Measurements from ENCODE around the gene SETX.

- TF ChIP-seq TERF1 (CRISPR knock-in tag; IDR thresholded peaks at IDR 0.05) = no peak
- TF ChIP-seq, protein P1, sequence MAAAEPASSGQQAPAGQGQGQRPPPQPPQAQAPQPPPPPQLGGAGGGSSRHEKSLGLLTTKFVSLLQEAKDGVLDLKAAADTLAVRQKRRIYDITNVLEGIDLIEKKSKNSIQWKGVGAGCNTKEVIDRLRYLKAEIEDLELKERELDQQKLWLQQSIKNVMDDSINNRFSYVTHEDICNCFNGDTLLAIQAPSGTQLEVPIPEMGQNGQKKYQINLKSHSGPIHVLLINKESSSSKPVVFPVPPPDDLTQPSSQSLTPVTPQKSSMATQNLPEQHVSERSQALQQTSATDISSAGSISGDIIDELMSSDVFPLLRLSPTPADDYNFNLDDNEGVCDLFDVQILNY (CRISPR knock-in tag; conservative IDR thresholded peaks at IDR 0.05) = no peak
- TF ChIP-seq ZNF567 (CRISPR knock-in tag; IDR thresholded peaks at IDR 0.05; ENCODE audit: borderline replicate concordance) = no peak
- no peak for TF ChIP-seq ETV5 (CRISPR knock-in tag; IDR thresholded peaks at IDR 0.05; ENCODE audit: borderline replicate concordance)
- no peak for TF ChIP-seq MAX (IDR thresholded peaks at IDR 0.05)
- no peak for TF ChIP-seq ATF1 (CRISPR knock-in tag; IDR thresholded peaks at IDR 0.05)
- TF ChIP-seq, protein P2, sequence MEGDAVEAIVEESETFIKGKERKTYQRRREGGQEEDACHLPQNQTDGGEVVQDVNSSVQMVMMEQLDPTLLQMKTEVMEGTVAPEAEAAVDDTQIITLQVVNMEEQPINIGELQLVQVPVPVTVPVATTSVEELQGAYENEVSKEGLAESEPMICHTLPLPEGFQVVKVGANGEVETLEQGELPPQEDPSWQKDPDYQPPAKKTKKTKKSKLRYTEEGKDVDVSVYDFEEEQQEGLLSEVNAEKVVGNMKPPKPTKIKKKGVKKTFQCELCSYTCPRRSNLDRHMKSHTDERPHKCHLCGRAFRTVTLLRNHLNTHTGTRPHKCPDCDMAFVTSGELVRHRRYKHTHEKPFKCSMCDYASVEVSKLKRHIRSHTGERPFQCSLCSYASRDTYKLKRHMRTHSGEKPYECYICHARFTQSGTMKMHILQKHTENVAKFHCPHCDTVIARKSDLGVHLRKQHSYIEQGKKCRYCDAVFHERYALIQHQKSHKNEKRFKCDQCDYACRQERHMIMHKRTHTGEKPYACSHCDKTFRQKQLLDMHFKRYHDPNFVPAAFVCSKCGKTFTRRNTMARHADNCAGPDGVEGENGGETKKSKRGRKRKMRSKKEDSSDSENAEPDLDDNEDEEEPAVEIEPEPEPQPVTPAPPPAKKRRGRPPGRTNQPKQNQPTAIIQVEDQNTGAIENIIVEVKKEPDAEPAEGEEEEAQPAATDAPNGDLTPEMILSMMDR (CRISPR knock-in tag; IDR thresholded peaks at IDR 0.05) = no peak
- no peak for TF ChIP-seq ZFP62 (CRISPR knock-in tag; IDR thresholded peaks at IDR 0.05)
- TF ChIP-seq ELF3 (CRISPR knock-in tag; IDR thresholded peaks at IDR 0.05) = no peak
- TF ChIP-seq TGIF2 (CRISPR knock-in tag; IDR thresholded peaks at IDR 0.05) = no peak
- no peak for TF ChIP-seq RAD21 (CRISPR knock-in tag; IDR thresholded peaks at IDR 0.05)
- no peak for TF ChIP-seq POLR2A (IDR thresholded peaks at IDR 0.05; ENCODE audit: insufficient read depth in 1 of 2, low read depth in 2 of 2, low read length in 2 of 2)
- TF ChIP-seq PAWR (CRISPR knock-in tag; IDR thresholded peaks at IDR 0.05; ENCODE audit: borderline replicate concordance) = no peak
- TF ChIP-seq PRPF4 (IDR thresholded peaks at IDR 0.05; ENCODE audit: low read depth, low read length, poor library complexity, severe bottlenecking) = no peak
These were observed 49.6 kb upstream of the SETX start for GRCh38 chr9:132404228-132404881.
